Measurements from ENCODE around the gene HSFX3.

GRCh38 chrX:149572743-149573142 lies 23.0 kb upstream of the HSFX3 start:
- TF ChIP-seq CTCF (conservative IDR thresholded peaks at IDR 0.05) (no peak), EZH2 (IDR thresholded peaks at IDR 0.05; ENCODE audit: low read depth) (no peak)

Measured in PC-9 (cell line).